ENCODE measurements around the gene MAMLD1.

The MAMLD1 gene

DNA sequence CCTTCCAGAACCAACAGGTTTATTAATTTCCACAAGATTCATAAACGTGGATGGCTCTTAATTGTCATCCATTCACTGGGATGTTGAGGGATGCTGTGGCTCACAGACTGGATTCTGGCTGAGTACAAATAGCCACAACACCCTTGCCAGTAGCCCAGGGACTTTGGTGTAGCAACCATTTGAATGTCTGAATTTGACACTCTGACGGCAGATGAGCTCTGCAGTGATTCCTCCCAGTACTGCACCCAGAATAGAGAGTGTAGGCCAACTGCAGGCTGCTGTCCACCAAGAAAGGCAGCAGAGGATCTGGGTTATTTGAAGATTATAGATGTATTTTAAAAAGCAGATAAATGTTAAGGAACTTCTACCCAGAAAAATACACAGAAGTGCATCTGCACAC is 15.6 kb upstream of the MAMLD1 start:
- TF ChIP-seq PPARA (CRISPR knock-in tag; IDR thresholded peaks at IDR 0.05; ENCODE audit: borderline replicate concordance) (no peak), TCF4 (CRISPR knock-in tag; IDR thresholded peaks at IDR 0.05; ENCODE audit: borderline replicate concordance) (no peak), TOX (CRISPR knock-in tag; IDR thresholded peaks at IDR 0.05; ENCODE audit: borderline replicate concordance) (no peak), ZNF8 (CRISPR knock-in tag; IDR thresholded peaks at IDR 0.05) (no peak), ZC3H10 (CRISPR knock-in tag; IDR thresholded peaks at IDR 0.05) (no peak), ZNF70 (CRISPR knock-in tag; IDR thresholded peaks at IDR 0.05) (no peak), CSDC2 (CRISPR knock-in tag; IDR thresholded peaks at IDR 0.05) (no peak), OSR1 (CRISPR knock-in tag; IDR thresholded peaks at IDR 0.05) (no peak), ZFP30 (CRISPR knock-in tag; IDR thresholded peaks at IDR 0.05) (no peak), RARB (CRISPR knock-in tag; IDR thresholded peaks at IDR 0.05) (no peak), GLIS3 (CRISPR knock-in tag; IDR thresholded peaks at IDR 0.05) (no peak)
- TF ChIP-seq, protein P1, sequence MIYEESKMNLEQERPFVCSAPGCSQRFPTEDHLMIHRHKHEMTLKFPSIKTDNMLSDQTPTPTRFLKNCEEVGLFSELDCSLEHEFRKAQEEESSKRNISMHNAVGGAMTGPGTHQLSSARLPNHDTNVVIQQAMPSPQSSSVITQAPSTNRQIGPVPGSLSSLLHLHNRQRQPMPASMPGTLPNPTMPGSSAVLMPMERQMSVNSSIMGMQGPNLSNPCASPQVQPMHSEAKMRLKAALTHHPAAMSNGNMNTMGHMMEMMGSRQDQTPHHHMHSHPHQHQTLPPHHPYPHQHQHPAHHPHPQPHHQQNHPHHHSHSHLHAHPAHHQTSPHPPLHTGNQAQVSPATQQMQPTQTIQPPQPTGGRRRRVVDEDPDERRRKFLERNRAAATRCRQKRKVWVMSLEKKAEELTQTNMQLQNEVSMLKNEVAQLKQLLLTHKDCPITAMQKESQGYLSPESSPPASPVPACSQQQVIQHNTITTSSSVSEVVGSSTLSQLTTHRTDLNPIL (CRISPR knock-in tag; IDR thresholded peaks at IDR 0.05; ENCODE audit: low read depth), result no peak
- TF ChIP-seq, protein P2, sequence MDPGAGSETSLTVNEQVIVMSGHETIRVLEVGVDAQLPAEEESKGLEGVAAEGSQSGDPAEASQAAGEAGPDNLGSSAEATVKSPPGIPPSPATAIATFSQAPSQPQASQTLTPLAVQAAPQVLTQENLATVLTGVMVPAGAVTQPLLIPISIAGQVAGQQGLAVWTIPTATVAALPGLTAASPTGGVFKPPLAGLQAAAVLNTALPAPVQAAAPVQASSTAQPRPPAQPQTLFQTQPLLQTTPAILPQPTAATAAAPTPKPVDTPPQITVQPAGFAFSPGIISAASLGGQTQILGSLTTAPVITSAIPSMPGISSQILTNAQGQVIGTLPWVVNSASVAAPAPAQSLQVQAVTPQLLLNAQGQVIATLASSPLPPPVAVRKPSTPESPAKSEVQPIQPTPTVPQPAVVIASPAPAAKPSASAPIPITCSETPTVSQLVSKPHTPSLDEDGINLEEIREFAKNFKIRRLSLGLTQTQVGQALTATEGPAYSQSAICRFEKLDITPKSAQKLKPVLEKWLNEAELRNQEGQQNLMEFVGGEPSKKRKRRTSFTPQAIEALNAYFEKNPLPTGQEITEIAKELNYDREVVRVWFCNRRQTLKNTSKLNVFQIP (CRISPR knock-in tag; IDR thresholded peaks at IDR 0.05; ENCODE audit: borderline replicate concordance, low read depth), result no peak
- TF ChIP-seq, protein P3, sequence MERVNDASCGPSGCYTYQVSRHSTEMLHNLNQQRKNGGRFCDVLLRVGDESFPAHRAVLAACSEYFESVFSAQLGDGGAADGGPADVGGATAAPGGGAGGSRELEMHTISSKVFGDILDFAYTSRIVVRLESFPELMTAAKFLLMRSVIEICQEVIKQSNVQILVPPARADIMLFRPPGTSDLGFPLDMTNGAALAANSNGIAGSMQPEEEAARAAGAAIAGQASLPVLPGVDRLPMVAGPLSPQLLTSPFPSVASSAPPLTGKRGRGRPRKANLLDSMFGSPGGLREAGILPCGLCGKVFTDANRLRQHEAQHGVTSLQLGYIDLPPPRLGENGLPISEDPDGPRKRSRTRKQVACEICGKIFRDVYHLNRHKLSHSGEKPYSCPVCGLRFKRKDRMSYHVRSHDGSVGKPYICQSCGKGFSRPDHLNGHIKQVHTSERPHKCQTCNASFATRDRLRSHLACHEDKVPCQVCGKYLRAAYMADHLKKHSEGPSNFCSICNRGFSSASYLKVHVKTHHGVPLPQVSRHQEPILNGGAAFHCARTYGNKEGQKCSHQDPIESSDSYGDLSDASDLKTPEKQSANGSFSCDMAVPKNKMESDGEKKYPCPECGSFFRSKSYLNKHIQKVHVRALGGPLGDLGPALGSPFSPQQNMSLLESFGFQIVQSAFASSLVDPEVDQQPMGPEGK (CRISPR knock-in tag; IDR thresholded peaks at IDR 0.05; ENCODE audit: borderline replicate concordance), result no peak
- TF ChIP-seq, protein P4, sequence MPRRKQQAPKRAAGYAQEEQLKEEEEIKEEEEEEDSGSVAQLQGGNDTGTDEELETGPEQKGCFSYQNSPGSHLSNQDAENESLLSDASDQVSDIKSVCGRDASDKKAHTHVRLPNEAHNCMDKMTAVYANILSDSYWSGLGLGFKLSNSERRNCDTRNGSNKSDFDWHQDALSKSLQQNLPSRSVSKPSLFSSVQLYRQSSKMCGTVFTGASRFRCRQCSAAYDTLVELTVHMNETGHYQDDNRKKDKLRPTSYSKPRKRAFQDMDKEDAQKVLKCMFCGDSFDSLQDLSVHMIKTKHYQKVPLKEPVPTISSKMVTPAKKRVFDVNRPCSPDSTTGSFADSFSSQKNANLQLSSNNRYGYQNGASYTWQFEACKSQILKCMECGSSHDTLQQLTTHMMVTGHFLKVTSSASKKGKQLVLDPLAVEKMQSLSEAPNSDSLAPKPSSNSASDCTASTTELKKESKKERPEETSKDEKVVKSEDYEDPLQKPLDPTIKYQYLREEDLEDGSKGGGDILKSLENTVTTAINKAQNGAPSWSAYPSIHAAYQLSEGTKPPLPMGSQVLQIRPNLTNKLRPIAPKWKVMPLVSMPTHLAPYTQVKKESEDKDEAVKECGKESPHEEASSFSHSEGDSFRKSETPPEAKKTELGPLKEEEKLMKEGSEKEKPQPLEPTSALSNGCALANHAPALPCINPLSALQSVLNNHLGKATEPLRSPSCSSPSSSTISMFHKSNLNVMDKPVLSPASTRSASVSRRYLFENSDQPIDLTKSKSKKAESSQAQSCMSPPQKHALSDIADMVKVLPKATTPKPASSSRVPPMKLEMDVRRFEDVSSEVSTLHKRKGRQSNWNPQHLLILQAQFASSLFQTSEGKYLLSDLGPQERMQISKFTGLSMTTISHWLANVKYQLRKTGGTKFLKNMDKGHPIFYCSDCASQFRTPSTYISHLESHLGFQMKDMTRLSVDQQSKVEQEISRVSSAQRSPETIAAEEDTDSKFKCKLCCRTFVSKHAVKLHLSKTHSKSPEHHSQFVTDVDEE (CRISPR knock-in tag; IDR thresholded peaks at IDR 0.05), result no peak
- no peak for ATAC-seq

DNA sequence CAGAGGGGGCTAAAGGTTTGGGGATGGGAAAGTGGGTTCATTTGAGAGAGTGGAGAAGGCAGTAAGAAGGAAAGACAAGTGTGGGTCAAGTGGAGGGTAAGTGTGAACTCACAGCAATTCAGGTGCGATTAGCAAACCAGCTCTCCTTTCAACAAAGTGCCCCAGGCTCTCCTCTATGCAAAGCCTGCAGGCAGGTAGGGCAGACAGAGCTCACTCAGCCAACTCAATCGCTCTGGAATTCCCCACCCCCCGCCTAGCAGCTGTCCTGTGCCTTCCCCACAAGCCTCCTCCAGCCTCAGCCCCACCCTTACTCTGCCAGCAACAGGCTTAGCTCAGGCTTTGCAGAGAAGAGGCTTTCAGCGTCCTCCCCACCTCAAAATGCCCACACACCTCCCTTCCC is 14.8 kb upstream of the MAMLD1 start:
- no peak; the same call in 2 of the 3 replicates for ATAC-seq
- TF ChIP-seq ISL1 (CRISPR knock-in tag; IDR thresholded peaks at IDR 0.05) (no peak), ARNTL (CRISPR knock-in tag; IDR thresholded peaks at IDR 0.05; ENCODE audit: borderline replicate concordance, low read depth) (no peak), SNAI2 (CRISPR knock-in tag; IDR thresholded peaks at IDR 0.05) (no peak), RARB (CRISPR knock-in tag; IDR thresholded peaks at IDR 0.05) (no peak), ZFP30 (CRISPR knock-in tag; IDR thresholded peaks at IDR 0.05) (no peak), ZNF565 (CRISPR knock-in tag; conservative IDR thresholded peaks at IDR 0.05; ENCODE audit: low read depth) (no peak)
- TF ChIP-seq, protein P1 (CRISPR knock-in tag; IDR thresholded peaks at IDR 0.05; ENCODE audit: low read depth), result no peak

DNA sequence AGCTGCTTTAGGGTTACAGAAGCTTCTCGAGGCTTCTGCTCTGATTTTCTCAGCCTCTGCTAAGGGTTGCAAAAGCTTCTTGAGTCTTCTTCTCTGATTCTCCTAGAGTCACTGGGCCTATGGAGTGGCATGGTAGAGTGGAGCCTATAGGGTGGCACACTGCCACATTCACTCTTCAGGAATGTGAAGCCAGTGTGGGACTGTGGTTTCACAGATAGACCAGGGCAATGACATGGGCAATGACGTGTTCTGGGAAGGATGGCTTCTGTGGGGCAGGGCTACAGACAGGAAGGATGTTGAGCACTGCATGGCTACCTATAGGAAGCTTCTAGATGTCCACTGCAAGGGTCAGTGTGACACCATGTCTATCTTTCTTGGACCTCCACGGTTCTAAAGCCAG is 11.0 kb upstream of the MAMLD1 start:
- no peak for ATAC-seq
- TF ChIP-seq ZNF70 (CRISPR knock-in tag; IDR thresholded peaks at IDR 0.05) (no peak), ESRRG (CRISPR knock-in tag; IDR thresholded peaks at IDR 0.05) (no peak), BACH2 (CRISPR knock-in tag; IDR thresholded peaks at IDR 0.05; ENCODE audit: borderline replicate concordance) (no peak), ARNTL (CRISPR knock-in tag; IDR thresholded peaks at IDR 0.05; ENCODE audit: borderline replicate concordance, low read depth) (no peak), PPARA (CRISPR knock-in tag; IDR thresholded peaks at IDR 0.05; ENCODE audit: borderline replicate concordance) (no peak), ZNF8 (CRISPR knock-in tag; IDR thresholded peaks at IDR 0.05) (no peak), RARB (CRISPR knock-in tag; IDR thresholded peaks at IDR 0.05) (no peak), SNAI2 (CRISPR knock-in tag; IDR thresholded peaks at IDR 0.05) (no peak)
- TF ChIP-seq, protein P4 (CRISPR knock-in tag; IDR thresholded peaks at IDR 0.05), result no peak
- TF ChIP-seq, protein P2 (CRISPR knock-in tag; IDR thresholded peaks at IDR 0.05; ENCODE audit: borderline replicate concordance, low read depth), result no peak
- TF ChIP-seq, protein P3 (CRISPR knock-in tag; IDR thresholded peaks at IDR 0.05; ENCODE audit: borderline replicate concordance), result no peak
